HG03432 (cell line): Measurements from ENCODE around the gene OR2L5.

Experiments used
- ATAC-seq: cut with Tn5 transposase; IDR thresholded peaks from one replicate; pipeline ENCODE4 v1.9.1; 2021; ENCODE audit warnings: mild to moderate bottlenecking, moderate library complexity; ENCODE audit not compliant: unreplicated experiment

The OR2L5 gene, protein sequence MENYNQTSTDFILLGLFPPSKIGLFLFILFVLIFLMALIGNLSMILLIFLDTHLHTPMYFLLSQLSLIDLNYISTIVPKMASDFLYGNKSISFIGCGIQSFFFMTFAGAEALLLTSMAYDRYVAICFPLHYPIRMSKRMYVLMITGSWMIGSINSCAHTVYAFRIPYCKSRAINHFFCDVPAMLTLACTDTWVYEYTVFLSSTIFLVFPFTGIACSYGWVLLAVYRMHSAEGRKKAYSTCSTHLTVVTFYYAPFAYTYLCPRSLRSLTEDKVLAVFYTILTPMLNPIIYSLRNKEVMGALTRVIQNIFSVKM

DNA sequence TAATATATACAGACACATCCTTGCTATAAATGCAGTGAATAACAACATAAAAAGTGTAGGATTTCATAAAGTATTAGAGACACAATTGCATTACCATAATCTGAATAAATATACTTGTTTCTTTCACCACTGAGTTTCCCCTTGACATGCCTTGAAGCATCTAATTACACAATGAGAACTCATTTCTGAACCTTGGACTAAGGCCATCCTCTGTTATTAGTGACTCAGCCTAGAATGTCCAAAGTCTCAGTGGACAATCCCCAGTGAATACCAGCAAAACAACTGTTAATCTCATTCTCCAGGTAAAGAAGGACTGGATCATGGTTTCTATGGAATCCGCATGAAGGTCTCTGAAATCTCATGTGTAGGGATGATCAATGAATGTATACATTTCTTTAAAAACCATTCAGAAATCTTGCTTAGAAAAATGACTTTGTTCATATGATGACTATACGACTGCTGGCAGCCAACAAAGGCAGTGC, at the start of gene OR2L5:
OR2L5 (plus strand) TSS at position 432 of the 482 bp plus-strand sequence. CDS start 8,288 bp downstream, outside the sequence.
- ATAC-seq: no peak

DNA sequence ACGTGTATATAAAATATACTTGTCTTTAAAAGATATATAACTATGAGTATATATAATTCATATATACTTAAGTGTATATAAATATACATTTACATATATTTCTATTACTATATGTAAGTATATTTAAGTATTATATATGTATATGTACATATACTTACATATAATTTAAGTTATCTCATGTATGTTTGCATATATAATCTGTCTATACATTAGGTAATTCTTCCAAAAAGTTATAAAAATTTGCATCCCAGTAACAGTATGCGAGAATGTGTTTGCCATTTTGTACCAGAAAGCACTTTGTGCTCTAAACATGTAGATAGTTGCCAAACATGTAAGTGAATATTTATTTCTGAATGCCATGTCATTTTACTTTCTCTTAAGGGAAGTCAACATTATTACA, 48.5 kb upstream of the OR2L5 start, which contains the start of gene OR2AK2:
OR2AK2 (plus strand) TSS at position 301 of the 400 bp plus-strand sequence. CDS start 144 bp downstream, outside the sequence.
- no peak for ATAC-seq

DNA sequence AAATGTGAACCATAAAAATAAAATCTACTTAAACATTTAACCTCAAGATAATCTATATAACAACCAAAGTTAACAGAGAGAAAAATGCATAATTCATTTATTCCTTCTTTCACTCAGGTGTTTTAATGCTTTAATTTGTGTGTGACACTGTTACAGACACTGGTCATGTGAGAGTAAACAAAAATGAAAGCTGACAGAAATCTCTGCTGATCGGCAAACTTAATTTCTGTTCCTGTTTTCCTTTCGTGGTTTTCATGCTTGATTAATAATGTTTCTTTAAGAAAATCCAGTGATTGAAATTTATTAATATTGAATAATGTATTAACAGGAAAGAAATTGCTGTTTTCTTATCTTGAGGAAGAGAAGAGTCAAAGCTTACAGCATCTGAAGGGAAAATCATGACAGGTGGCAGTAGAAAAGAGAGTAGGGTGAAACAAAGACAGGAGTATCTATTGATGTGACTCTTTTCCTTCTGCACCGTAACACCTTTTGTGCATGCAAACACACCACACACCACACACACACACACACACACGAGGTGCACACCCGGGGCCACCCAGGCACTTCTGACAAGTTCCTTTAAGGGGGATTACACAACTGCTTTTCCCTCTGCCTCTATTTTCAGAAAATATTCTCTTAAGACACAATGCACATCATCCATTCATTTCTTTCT, 46.8 kb upstream of the OR2L5 start:
- ATAC-seq: peak; percentile 87

DNA sequence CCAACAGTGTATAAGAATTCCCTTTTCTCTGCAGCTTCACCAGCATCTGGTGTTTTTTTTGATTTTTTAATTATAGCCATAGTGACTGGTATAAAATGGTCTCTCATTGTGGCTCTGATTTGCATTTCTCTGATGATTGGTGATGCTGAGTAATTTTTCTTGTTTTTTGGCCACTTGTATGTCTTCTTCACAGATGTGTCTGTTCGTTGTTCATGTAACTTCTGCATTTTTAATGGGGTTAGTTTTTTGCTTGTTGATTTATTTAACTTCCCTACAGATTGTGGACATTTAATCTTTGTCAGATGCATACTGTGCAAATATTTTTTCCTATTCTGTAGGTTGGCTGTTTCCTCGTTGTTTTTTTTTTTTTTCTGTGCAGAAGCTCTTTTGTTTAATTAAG, 20.5 kb upstream of the OR2L5 start:
- no peak for ATAC-seq

DNA sequence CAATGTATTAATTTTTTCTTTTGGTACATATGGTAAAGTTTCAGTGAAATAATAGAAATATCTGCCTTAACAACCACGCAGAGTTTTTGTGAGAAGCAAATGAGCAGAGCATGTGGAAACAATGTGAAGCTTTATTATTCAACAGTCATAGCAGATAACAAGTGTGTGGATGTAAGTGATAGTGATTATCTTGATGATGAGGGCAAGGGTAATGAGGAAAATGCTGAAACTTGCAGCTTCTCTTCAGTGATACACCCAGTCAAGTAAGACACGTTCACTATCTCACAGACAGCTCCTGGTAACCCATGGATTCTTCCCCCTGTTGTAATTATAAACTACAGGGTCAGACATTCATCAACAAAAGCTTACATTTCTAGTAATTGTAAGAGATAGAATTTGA, 14.6 kb upstream of the OR2L5 start:
- no peak for ATAC-seq

DNA sequence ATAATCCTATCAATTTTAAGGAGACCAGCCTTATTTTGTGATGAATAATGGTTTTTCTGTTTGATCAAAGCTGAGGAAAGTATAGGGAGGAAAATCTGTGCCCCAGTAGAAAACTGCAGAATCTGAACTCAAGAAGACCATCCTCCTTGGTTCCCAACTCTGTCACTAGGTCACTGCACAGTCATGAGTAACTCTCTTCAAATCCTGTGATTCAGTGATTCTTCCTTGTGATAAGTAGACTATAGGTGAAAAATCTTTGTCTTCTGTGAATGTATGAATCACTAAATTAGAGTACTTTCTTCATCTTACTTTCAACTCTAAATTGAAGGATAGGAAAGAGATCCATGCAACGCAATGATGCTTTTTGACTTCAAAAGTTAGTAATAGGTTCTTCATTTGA, 13.3 kb upstream of the OR2L5 start:
- no peak for ATAC-seq

DNA sequence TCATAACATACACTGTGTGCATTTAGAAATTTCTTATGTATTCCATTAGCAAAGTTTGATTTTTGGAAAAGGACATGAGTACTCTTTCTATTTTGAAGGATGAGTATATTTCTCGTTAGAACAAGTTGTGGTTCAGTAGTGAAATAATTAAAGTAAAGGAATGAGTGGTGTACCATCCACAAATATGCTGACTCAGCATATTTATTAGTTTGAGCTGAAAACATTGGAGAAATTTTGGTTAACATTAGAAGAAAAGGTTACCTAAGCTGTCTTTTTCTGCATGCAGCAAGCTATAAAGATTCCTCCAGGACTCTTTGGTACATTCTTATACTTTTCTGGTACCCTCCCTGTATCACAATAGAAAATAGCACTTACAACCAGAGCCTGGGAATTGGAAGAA, 5.7 kb upstream of the OR2L5 start:
- no peak for ATAC-seq

DNA sequence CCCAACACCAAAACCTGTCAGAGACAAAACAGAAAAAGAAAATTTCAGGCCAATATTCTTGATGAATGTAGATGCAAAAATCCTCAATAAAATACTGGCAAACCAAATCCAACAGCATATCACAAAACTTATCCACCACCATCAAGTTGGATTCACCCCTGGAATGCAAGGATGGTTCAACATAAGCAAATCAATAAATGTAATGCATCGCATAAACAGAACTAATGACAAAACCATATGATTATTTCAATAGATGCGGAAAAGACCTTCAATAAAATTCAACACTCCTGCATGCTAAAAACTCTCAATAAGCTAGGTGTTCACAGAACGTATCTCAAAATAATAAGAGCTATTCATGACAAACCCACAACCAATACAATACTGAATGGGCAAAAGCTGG, 3.8 kb upstream of the OR2L5 start:
- no peak for ATAC-seq

DNA sequence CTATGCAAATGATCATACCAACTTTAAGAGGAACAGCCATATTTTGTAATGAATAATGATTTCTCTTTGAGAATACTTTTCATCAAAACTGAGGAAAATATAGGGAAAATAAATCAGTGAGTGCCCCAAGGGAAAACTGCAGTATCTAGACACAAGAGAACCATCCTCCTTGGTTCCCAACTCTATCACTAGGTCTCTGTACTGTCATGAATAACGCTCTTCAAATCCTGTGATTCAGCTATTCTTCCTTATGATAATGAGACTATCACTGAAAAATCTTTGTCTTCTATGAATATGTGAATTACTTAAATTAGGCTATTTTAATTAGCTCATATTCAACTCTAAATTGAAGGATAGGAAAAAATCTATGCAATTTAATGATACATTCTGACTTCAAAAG, 2.3 kb downstream of the OR2L5 start:
- no peak for ATAC-seq

DNA sequence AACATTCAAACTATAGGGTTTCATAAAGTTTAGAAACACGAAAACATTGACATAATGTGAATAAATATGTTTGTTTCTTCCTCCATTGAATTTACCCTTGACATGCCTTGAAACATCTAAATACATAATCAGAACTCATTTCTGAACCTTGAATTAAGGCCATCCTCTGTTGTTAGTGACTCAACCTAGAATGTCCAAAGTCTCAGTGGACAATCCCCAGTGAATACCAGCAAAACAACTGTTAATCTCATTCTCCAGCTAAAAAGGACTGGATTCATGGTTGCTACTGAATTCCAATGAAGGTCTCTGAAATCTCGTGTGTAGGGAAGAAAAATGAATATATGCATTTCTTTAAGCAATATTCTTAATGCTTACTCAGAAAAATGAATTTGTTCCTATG, 16.3 kb downstream of the OR2L5 start, which contains the start of gene OR2L2:
OR2L2 (plus strand) TSS at position 301 of the 400 bp plus-strand sequence. CDS start 8,198 bp downstream, outside the sequence.
- ATAC-seq: no peak

DNA sequence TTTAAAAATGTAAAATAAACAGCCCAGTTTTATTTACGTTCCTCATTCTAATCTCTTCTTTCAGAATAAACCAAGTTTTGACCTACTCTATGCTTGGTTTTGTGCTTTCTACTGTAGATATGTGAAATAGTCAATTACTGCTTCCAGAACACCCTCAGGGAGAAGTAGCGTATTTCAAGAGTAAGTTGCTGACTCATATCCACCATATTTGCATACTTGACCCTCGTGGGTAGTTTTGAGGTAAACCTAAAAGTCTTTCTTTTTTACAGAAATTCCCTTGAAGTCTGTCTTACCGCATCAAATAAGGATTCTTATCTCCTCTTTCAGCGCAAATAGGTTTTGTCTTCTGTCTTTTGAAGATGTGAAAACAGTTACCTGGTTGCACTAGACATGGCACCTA, 31.7 kb downstream of the OR2L5 start:
- no peak for ATAC-seq

DNA sequence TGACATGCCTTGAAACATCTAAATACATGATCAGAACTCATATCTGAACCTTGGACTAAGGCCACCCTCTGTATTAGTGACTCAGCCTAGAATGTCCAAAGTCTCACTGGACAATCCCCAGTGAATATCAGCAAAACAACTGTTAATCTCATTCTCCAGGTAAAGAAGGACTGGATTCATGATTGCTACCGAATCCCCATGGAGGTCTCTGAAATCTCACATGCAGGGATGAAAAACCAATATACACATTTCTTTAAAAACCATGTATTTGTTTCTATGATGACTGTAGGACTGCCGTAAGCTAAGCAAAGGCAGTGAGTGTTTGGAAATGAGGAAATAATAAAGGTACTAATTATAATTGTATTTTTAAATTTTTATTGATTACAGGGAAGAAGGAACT, 33.1 kb downstream of the OR2L5 start, which contains the start of gene OR2L3:
OR2L3 (plus strand) TSS at position 301 of the 400 bp plus-strand sequence. CDS start 13,846 bp downstream, outside the sequence.
- no peak for ATAC-seq

DNA sequence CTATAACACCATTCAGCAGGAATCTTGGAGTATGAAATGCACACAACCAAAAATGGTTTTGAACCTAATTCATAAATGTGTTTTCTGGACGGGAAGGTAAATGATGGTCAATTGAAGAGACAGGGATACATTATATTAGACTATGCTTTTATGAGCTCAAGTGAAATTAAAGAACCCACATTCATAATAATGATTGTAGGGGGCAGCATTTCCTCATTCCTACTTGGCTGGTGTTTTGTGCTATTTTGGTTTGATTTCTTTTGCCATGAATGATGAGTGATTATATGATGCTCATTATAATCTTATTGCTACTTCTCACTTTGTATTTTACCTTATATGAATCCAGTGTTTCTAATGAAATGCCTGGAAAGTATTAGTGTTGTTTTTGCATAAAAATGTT, 33.5 kb downstream of the OR2L5 start:
- no peak for ATAC-seq

DNA sequence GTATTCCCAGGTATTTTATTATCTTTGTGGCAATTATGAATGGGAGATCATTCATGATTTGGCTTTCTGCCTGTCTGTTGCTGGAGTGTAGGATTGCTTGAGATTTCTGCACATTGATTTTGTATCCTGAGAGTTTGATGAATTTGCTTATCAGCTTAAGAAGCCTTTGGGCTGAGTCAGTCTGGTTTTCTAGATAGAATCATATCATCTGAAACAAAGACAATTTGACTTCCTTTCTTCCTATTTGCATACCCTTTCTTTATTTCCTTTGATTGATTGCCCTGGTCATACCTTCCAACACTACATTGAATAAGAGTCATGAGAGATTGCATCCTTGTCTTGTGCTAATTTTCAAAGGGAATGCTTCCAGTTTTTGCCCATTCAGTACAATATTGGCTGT, 41.2 kb downstream of the OR2L5 start:
- no peak for ATAC-seq

DNA sequence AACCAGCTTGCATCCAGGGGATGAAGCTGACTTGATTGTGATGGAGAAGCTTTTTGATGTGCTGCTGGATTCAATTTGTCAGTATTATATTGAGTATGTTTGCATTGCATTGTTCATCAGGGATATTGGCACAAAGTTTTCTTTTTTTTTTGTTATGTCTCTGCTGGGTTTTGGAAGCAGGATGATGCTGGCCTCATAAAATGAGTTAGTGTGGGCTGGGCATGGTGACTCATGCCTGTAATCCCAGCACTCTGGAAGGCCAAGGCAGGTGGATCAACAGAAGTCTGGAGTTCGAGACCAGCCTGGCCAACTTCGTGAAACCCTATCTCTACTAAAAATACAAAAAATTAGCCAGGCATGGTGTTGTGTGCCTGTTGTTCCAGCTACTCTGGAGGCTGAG, 41.8 kb downstream of the OR2L5 start:
- ATAC-seq: no peak

DNA sequence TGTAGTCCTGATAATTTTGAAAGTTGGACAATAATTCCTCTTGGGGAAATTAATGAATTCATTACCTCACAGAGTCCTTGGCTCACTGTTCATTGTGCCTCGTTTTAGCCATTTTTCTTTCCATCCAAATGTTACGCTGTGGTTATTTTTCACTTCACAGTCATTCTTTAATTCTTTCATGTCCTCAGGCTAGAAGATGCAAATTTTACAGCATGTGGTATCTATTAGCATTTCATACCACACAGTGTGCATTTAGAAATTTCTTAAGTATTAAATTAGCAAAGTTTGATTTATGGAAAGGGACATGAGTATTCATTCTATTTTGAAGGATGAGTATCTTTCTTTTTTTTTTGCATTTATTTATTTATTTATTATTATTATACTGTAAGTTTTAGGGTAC, 51.6 kb downstream of the OR2L5 start:
- no peak for ATAC-seq

DNA sequence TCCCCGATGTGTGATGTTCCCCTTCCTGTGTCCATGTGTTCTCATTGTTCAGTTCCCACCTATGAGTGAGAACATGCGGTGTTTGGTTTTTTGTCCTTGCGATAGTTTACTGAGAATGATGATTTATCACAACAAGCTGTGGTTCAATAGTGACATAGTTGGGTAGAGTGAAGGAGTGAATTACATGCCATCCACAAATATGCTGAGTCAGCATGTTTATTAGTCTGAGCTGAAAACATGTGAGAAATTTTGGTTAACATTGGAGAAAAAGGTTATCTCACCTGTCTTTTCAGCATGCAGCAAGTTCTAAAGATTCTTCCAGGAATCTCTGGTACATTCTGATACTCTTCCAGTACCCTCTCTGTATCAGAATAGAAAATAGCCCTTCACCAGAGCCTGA, 52.1 kb downstream of the OR2L5 start:
- no peak for ATAC-seq
